ENCODE data around the gene TMC2. TPM values are rescaled to one million over a fixed set of nuclear protein-coding genes. Genes with fewer than 3 reads are reported as not detected.
"Not testable (repeated sequence)": the region's sequence is repeated elsewhere in the genome, so short reads cannot be mapped to it uniquely, and the experiment has no call there.

The TMC2 gene
- total and polyA plus RNA-seq, 8 donors = 0.02 to 0.19 (median 0.09) TPM; not detected in 3

- Histone ChIP-seq H3K4me1 (peaks cover 0 to 6% (median 0%) of the 10 kb centered on the region in 3 donors), H3K4me3 (no peak overlapping the region), H3K27me3 (no peaks in the 10 kb centered on the region), H3K27ac (no peak overlapping the region), H3K36me3 (no peaks in the 10 kb centered on the region), H3K9me3 (no peaks in the 10 kb centered on the region)
- ATAC-seq = peak in 1 of 4 donors; percentile 20
- peak in 2 of 6 donors; percentile 38 to 72 for DNase-seq
- FAIRE-seq = no peak
- TF ChIP-seq, protein P1, sequence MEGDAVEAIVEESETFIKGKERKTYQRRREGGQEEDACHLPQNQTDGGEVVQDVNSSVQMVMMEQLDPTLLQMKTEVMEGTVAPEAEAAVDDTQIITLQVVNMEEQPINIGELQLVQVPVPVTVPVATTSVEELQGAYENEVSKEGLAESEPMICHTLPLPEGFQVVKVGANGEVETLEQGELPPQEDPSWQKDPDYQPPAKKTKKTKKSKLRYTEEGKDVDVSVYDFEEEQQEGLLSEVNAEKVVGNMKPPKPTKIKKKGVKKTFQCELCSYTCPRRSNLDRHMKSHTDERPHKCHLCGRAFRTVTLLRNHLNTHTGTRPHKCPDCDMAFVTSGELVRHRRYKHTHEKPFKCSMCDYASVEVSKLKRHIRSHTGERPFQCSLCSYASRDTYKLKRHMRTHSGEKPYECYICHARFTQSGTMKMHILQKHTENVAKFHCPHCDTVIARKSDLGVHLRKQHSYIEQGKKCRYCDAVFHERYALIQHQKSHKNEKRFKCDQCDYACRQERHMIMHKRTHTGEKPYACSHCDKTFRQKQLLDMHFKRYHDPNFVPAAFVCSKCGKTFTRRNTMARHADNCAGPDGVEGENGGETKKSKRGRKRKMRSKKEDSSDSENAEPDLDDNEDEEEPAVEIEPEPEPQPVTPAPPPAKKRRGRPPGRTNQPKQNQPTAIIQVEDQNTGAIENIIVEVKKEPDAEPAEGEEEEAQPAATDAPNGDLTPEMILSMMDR (IDR thresholded peaks at IDR 0.05) = peak; percentile 69 to 84 (median 76)
- WGBS, 2 donors = 12 to 13% methylated on average over 10 of the region's 10 CpGs
- intact Hi-C loops (cut with DNase I) = loop anchor here in 1 of 3 donors (10.0 kb wide), 1 partner anchor 123 kb away; no protein-coding TSS in a partner anchor
Measured at GRCh38 chr20:2521369-2522305, 14.7 kb upstream of the TMC2 start.

- not testable (repeated sequence) for H3K4me1 ChIP-seq, H3K27me3 ChIP-seq, H3K4me3 ChIP-seq, H3K27ac ChIP-seq, ATAC-seq, DNase-seq, H3K36me3 ChIP-seq, FAIRE-seq, H3K9me3 ChIP-seq
- intact Hi-C loops (cut with DNase I) = loop anchor here in 1 of 3 donors (10.0 kb wide), 1 partner anchor 122 kb away; no protein-coding TSS in a partner anchor
- 78 to 85% methylated on average over 5 of the region's 5 CpGs for WGBS, 2 donors
Measured at GRCh38 chr20:2522826-2523429, 13.4 kb upstream of the TMC2 start.

GRCh38 chr20:2523919-2524708, 12.3 kb upstream of the TMC2 start:
- DNase-seq = peak; percentile 77 to 98 (median 86)
- TF ChIP-seq, protein P1 (IDR thresholded peaks at IDR 0.05) = peak; percentile 92 to 98 (median 96)

GRCh38 chr20:2524709-2525506, 11.5 kb upstream of the TMC2 start:
- Histone ChIP-seq H3K27me3 (no peaks in the 10 kb centered on the region), H3K4me1 (peaks cover 0 to 6% (median 0%) of the 10 kb centered on the region in 3 donors), H3K9me3 (no peaks in the 10 kb centered on the region), H3K4me3 (peak overlapping the region; percentile 58 to 81 (median 74)), H3K36me3 (no peaks in the 10 kb centered on the region), H3K27ac (peak overlapping the region; percentile 36 to 88 (median 66))
- ATAC-seq (peak; percentile 55 to 75 (median 66)), DNase-seq (peak; percentile 17 to 73 (median 40)), FAIRE-seq (no peak)
- TF ChIP-seq, protein P1 (IDR thresholded peaks at IDR 0.05) = no peak
- intact Hi-C loops (cut with DNase I) = loop anchor here in 2 of 3 donors (5.0 to 10.0 kb wide), 2 partner anchors 120 to 122 kb away; no protein-coding TSS in a partner anchor
- WGBS, 2 donors = 0 to 1% methylated on average over 59 to 64 of the region's 64 CpGs

More at GRCh38 chr20:2523919-2524708, 12.3 kb upstream of the TMC2 start:
- ATAC-seq (peak; percentile 77 to 91 (median 88)), FAIRE-seq (no peak)
- no peaks in the 10 kb centered on the region for H3K9me3 ChIP-seq
- H3K27ac ChIP-seq = peak overlapping the region; percentile 36 to 88 (median 66)
- no peaks in the 10 kb centered on the region for H3K27me3 ChIP-seq
- H3K4me3 ChIP-seq = peak overlapping the region; percentile 58 to 81 (median 74)
- no peaks in the 10 kb centered on the region for H3K36me3 ChIP-seq
- H3K4me1 ChIP-seq = peaks cover 0 to 6% (median 0%) of the 10 kb centered on the region in 3 donors
- intact Hi-C loops (cut with DNase I) = loop anchor here in 1 of 3 donors (10.0 kb wide), 1 partner anchor 121 kb away; no protein-coding TSS in a partner anchor
- WGBS, 2 donors = 9 to 10% methylated on average over 26 of the region's 26 CpGs

DNA sequence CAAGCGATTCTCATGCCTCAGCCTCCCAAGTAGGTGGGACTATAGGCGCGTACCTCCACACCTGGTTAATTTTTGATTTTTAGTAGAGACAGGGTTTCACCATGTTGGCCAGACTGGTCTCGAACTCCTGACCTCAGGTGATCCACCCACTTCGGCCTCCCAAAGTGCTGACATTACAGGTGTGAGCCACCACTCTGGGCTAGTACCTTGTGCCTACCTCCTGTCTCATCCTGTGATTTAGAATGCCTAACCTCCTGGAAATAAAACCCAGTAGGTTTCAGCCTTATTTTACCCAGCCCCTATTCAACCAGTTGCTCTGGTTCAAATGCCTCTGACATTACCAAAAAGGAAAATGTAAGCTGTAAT, 10.2 kb upstream of the TMC2 start:
- intact Hi-C loops (cut with DNase I) = loop anchor here in 2 of 3 donors (5.0 to 10.0 kb wide), 2 partner anchors 119 to 121 kb away; no protein-coding TSS in a partner anchor
- 69 to 75% methylated on average over 5 of the region's 5 CpGs for WGBS, 2 donors
- not testable (repeated sequence) for FAIRE-seq, H3K4me1 ChIP-seq, H3K4me3 ChIP-seq, DNase-seq, ATAC-seq, H3K36me3 ChIP-seq, H3K27ac ChIP-seq, H3K9me3 ChIP-seq, H3K27me3 ChIP-seq

Data from pancreas (tissue), 10 donors.